Liver (tissue), 9 donors: ENCODE measurements around the gene AARSD1. TPM values are rescaled to one million over a fixed set of nuclear protein-coding genes. Genes with fewer than 3 reads are reported as not detected.

Experiments used
- DNase-seq: peaks from one replicate; pipeline ENCODE4 v3.0.0-alpha.2; 2017; ENCODE audit warnings: low spot score
- H3K27ac ChIP-seq, 2 donors: one replicate each; pipeline ENCODE4 v1.7.0; 2013; ENCODE audit warnings: inconsistent platforms in 2 of 2, low read length in 2 of 2, control low read depth in 1 of 2, low read depth in 1 of 2, mild to moderate bottlenecking in 1 of 2
- H3K27me3 ChIP-seq, 4 donors: one replicate each; pipeline versions ENCODE4 v1.6.1 to v1.7.0; 2013; ENCODE audit warnings: low read length in 3 of 4, inconsistent platforms in 1 of 4, mild to moderate bottlenecking in 1 of 4, moderate library complexity in 1 of 4; ENCODE audit not compliant: control insufficient read depth in 4 of 4, insufficient read depth in 4 of 4
- H3K36me3 ChIP-seq, 4 donors: one replicate each; pipeline versions ENCODE4 v1.6.1 to v1.7.0; 2013; ENCODE audit warnings: low read length in 3 of 4, mild to moderate bottlenecking in 3 of 4, low read depth in 1 of 4, moderate library complexity in 1 of 4; ENCODE audit not compliant: control insufficient read depth in 4 of 4, insufficient read depth in 3 of 4
- H3K4me1 ChIP-seq, 4 donors: one replicate each; pipeline versions ENCODE4 v1.6.1 to v1.7.0; 2013; ENCODE audit warnings: low read length in 3 of 4, mild to moderate bottlenecking in 3 of 4, moderate library complexity in 1 of 4; ENCODE audit not compliant: control insufficient read depth in 4 of 4, insufficient read depth in 4 of 4
- H3K4me3 ChIP-seq, 3 donors: one replicate each; pipeline versions ENCODE4 v1.6.1 to v1.7.0; 2013; ENCODE audit warnings: low read length in 3 of 3, control low read depth in 1 of 3, low read depth in 1 of 3, mild to moderate bottlenecking in 1 of 3
- H3K9ac ChIP-seq, 2 donors: one replicate each; pipeline ENCODE4 v1.7.0; 2013; ENCODE audit warnings: low read length in 2 of 2, mild to moderate bottlenecking in 2 of 2, moderate library complexity in 2 of 2, control low read depth in 1 of 2, low read depth in 1 of 2
- H3K9me3 ChIP-seq, 4 donors: one replicate each; pipeline versions ENCODE4 v1.6.1 to v1.7.0; 2013; ENCODE audit warnings: low read length in 3 of 4; ENCODE audit not compliant: control insufficient read depth in 4 of 4
- ATF3 ChIP-seq: IDR thresholded peaks from 2 replicates; pipeline ENCODE4 v1.6.1; 2016; ENCODE audit warnings: antibody characterized with exemption
- CTCF ChIP-seq: fragments of 150-350 bp; IDR thresholded peaks from 2 replicates; pipeline ENCODE4 v1.5.1; 2017; ENCODE audit warnings: improper control_type of control experiment, low read depth, low read length; ENCODE audit not compliant: missing input control
- FOXA1 ChIP-seq: IDR thresholded peaks from 2 replicates; pipeline ENCODE4 v1.6.1; 2016; ENCODE audit warnings: antibody characterized with exemption
- FOXA2 ChIP-seq: IDR thresholded peaks from 2 replicates; pipeline ENCODE4 v1.6.1; 2016; ENCODE audit warnings: antibody characterized with exemption
- HNF4A ChIP-seq, 2 donors: conservative IDR thresholded peaks; 2 replicates each; pipeline ENCODE4 v1.6.1; 2016; ENCODE audit warnings: antibody characterized with exemption in 2 of 2, mild to moderate bottlenecking in 2 of 2
- HNF4G ChIP-seq: IDR thresholded peaks from 2 replicates; pipeline ENCODE4 v1.6.1; 2016; ENCODE audit warnings: antibody characterized with exemption
- JUND ChIP-seq, 2 donors: IDR thresholded peaks; 2 replicates each; pipeline ENCODE4 v1.6.1; 2016; ENCODE audit warnings: antibody characterized with exemption in 2 of 2
- RAD21 ChIP-seq, 2 donors: IDR thresholded peaks; 2 replicates each; pipeline ENCODE4 v1.6.1; 2016; ENCODE audit warnings: antibody characterized with exemption in 2 of 2, mild to moderate bottlenecking in 2 of 2
- RXRA ChIP-seq, 2 donors: IDR thresholded peaks; 2 replicates each; pipeline ENCODE4 v1.6.1; 2017 to 2018; ENCODE audit warnings: antibody characterized with exemption in 2 of 2, mild to moderate bottlenecking in 1 of 2
- SP1 ChIP-seq: IDR thresholded peaks from 2 replicates; pipeline ENCODE4 v1.6.1; 2018; ENCODE audit warnings: antibody characterized with exemption, mild to moderate bottlenecking
- TAF1 ChIP-seq: conservative IDR thresholded peaks from 2 replicates; pipeline ENCODE4 v1.6.1; 2016; ENCODE audit warnings: antibody characterized with exemption, mild to moderate bottlenecking
- YY1 ChIP-seq: IDR thresholded peaks from 2 replicates; pipeline ENCODE4 v1.6.1; 2016; ENCODE audit warnings: antibody characterized with exemption, mild to moderate bottlenecking
- WGBS: extraction: QIAGEN DNeasy Blood & Tissue Kit; methylation state at CpG from one replicate; pipeline ENCODE4 v1.1.7; 2013; 5-methylcytosine and 5-hydroxymethylcytosine counted together
- polyA plus RNA-seq, 2 donors: library from polyadenylated mRNA; stranded (reverse) in 1 of 2; unstranded in 1 of 2; fragments of 200-250 nt in 1 of 2; fragments of >200 nt in 1 of 2; fragmentation: Nextera tagmentation in 1 of 2; extraction: Ambion mirVana in 1 of 2; gene quantifications; one replicate each; pipeline versions ENCODE4 v1.2.1 to v1.2.3, GENCODE V29; 2013 to 2015
- total RNA-seq, 2 donors: library from RNA; depleted of rRNA; stranded (reverse); fragments of >200 nt; gene quantifications; one replicate each; pipeline ENCODE4 v1.2.3, GENCODE V29; 2014
- TF ChIP-seq, protein P1 (sequence below): IDR thresholded peaks from 2 replicates; pipeline ENCODE4 v1.6.1; 2016; ENCODE audit warnings: antibody characterized with exemption, mild to moderate bottlenecking
- TF ChIP-seq, protein P2 (sequence below): IDR thresholded peaks from 2 replicates; pipeline ENCODE4 v1.6.1; 2016; ENCODE audit warnings: antibody characterized with exemption
- TF ChIP-seq, protein P3 (sequence below): IDR thresholded peaks from 2 replicates; pipeline ENCODE4 v1.6.1; 2016; ENCODE audit warnings: antibody characterized with exemption
- donor health status: healthy.
- donor health status: healthy.
- donor health status: healthy.
- donor health status: healthy.
- donor health status: healthy.

The AARSD1 gene
- total and polyA plus RNA-seq, 4 donors, result 8.2 to 25.2 (median 19.6) TPM

DNA sequence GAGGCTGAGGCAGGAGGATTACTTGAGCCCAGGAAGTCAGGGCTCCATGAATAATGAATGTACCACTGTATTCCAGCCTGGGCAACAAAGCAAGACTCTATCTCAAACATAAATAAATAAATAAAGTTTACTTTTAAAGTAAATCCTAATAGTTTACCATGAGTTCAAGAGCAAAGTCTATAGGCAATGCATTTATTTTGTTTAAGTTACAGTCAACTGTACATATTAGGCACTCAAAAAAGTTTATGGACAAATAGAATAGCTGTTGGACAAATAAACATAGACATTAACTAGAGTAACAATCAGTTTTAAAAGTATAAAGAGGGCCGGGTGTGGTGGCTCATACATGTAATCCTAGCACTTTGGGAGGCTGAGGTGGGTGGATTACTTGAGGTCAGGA, 3.7 kb upstream of the AARSD1 start:
- DNase-seq, result no peak
- Histone ChIP-seq H3K9me3 (no peaks in the 10 kb centered on the region), H3K4me3 (no peak overlapping the region), H3K27ac (no peak overlapping the region), H3K4me1 (peaks cover 1 to 13% (median 7%) of the 10 kb centered on the region in 4 donors), H3K27me3 (no peaks in the 10 kb centered on the region), H3K36me3 (no peaks in the 10 kb centered on the region), H3K9ac (no peak overlapping the region)
- TF ChIP-seq, protein P1, sequence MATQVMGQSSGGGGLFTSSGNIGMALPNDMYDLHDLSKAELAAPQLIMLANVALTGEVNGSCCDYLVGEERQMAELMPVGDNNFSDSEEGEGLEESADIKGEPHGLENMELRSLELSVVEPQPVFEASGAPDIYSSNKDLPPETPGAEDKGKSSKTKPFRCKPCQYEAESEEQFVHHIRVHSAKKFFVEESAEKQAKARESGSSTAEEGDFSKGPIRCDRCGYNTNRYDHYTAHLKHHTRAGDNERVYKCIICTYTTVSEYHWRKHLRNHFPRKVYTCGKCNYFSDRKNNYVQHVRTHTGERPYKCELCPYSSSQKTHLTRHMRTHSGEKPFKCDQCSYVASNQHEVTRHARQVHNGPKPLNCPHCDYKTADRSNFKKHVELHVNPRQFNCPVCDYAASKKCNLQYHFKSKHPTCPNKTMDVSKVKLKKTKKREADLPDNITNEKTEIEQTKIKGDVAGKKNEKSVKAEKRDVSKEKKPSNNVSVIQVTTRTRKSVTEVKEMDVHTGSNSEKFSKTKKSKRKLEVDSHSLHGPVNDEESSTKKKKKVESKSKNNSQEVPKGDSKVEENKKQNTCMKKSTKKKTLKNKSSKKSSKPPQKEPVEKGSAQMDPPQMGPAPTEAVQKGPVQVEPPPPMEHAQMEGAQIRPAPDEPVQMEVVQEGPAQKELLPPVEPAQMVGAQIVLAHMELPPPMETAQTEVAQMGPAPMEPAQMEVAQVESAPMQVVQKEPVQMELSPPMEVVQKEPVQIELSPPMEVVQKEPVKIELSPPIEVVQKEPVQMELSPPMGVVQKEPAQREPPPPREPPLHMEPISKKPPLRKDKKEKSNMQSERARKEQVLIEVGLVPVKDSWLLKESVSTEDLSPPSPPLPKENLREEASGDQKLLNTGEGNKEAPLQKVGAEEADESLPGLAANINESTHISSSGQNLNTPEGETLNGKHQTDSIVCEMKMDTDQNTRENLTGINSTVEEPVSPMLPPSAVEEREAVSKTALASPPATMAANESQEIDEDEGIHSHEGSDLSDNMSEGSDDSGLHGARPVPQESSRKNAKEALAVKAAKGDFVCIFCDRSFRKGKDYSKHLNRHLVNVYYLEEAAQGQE, result no peak
- no peak for TF ChIP-seq SP1
- no peak for TF ChIP-seq HNF4G
- no peak for TF ChIP-seq CTCF
- TF ChIP-seq FOXA2, result no peak
- no peak for TF ChIP-seq TAF1
- no peak for TF ChIP-seq HNF4A (conservative IDR thresholded peaks at IDR 0.05)
- no peak for TF ChIP-seq FOXA1
- TF ChIP-seq, protein P2, sequence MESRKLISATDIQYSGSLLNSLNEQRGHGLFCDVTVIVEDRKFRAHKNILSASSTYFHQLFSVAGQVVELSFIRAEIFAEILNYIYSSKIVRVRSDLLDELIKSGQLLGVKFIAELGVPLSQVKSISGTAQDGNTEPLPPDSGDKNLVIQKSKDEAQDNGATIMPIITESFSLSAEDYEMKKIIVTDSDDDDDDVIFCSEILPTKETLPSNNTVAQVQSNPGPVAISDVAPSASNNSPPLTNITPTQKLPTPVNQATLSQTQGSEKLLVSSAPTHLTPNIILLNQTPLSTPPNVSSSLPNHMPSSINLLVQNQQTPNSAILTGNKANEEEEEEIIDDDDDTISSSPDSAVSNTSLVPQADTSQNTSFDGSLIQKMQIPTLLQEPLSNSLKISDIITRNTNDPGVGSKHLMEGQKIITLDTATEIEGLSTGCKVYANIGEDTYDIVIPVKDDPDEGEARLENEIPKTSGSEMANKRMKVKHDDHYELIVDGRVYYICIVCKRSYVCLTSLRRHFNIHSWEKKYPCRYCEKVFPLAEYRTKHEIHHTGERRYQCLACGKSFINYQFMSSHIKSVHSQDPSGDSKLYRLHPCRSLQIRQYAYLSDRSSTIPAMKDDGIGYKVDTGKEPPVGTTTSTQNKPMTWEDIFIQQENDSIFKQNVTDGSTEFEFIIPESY, result no peak
- no peak for TF ChIP-seq YY1
- no peak for TF ChIP-seq JUND (IDR thresholded peaks at IDR 0.05)
- TF ChIP-seq RXRA (IDR thresholded peaks at IDR 0.05), result no peak
- WGBS, result 84% methylated on average over 1 of the region's 1 CpG

- Histone ChIP-seq H3K27ac (no peak overlapping the region), H3K27me3 (no peaks in the 10 kb centered on the region), H3K9ac (no peak overlapping the region), H3K4me3 (no peak overlapping the region), H3K36me3 (peaks cover 12 to 77% (median 57%) of the 10 kb centered on the region in 4 donors), H3K9me3 (no peaks in the 10 kb centered on the region), H3K4me1 (no peaks in the 10 kb centered on the region)
- TF ChIP-seq HNF4A (conservative IDR thresholded peaks at IDR 0.05), result no peak
- no peak for TF ChIP-seq RXRA (IDR thresholded peaks at IDR 0.05)
- TF ChIP-seq JUND (IDR thresholded peaks at IDR 0.05), result no peak
- no peak for TF ChIP-seq SP1
- no peak for TF ChIP-seq HNF4G
- TF ChIP-seq RAD21 (IDR thresholded peaks at IDR 0.05), result no peak
- no peak for TF ChIP-seq ATF3
- no peak for TF ChIP-seq YY1
- no peak for TF ChIP-seq TAF1
- TF ChIP-seq, protein P1, result no peak
- TF ChIP-seq CTCF, result no peak
- TF ChIP-seq, protein P3, sequence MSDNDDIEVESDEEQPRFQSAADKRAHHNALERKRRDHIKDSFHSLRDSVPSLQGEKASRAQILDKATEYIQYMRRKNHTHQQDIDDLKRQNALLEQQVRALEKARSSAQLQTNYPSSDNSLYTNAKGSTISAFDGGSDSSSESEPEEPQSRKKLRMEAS, result no peak
- WGBS, result 98% methylated on average over 1 of the region's 1 CpG
- no peak for DNase-seq
These were observed 10.6 kb downstream of the AARSD1 start for GRCh38 chr17:42953669-42954068.
